ENCODE results near the gene BCKDHA.
A peak's percentile ranks its signal among the peaks of the same experiment; 100 is the strongest.
"Not testable (repeated sequence)": the region's sequence is repeated elsewhere in the genome, so short reads cannot be mapped to it uniquely, and the experiment has no call there.

BCKDHA gene

GRCh38 chr19:41435376-41435775 lies 37.8 kb downstream of the BCKDHA start:
- H3K9me3 ChIP-seq (ENCODE audit: control insufficient read depth, insufficient read depth, low read length); H3K27me3 ChIP-seq (ENCODE audit: control insufficient read depth, insufficient read depth, low read length); H3K4me1 ChIP-seq (ENCODE audit: control insufficient read depth, insufficient read depth, low read length); H3K27ac ChIP-seq (ENCODE audit: low read length); DNase-seq (ENCODE audit: low read depth, low spot score); H3K4me3 ChIP-seq (ENCODE audit: low read length): not testable (repeated sequence)
- H3K36me3 ChIP-seq (ENCODE audit: control insufficient read depth, insufficient read depth, low read length), result peaks cover 20% of the 10 kb centered on the region
- no CpG with 5 or more reads among the region's 11 CpGs for WGBS (ENCODE audit: insufficient coverage, insufficient read length)

- no peak for DNase-seq (ENCODE audit: low read depth, low spot score)
- Histone ChIP-seq H3K27me3 (ENCODE audit: control insufficient read depth, insufficient read depth, low read length) (no peaks in the 10 kb centered on the region), H3K9me3 (ENCODE audit: control insufficient read depth, insufficient read depth, low read length) (no peaks in the 10 kb centered on the region), H3K27ac (ENCODE audit: low read length) (no peak overlapping the region), H3K4me1 (ENCODE audit: control insufficient read depth, insufficient read depth, low read length) (no peaks in the 10 kb centered on the region), H3K36me3 (ENCODE audit: control insufficient read depth, insufficient read depth, low read length) (peaks cover 20% of the 10 kb centered on the region), H3K4me3 (ENCODE audit: low read length) (no peak overlapping the region)
- WGBS (ENCODE audit: insufficient coverage, insufficient read length), result no CpG with 5 or more reads among the region's 19 CpGs
These were observed 38.5 kb downstream of the BCKDHA start for GRCh38 chr19:41435936-41436673.

DNA sequence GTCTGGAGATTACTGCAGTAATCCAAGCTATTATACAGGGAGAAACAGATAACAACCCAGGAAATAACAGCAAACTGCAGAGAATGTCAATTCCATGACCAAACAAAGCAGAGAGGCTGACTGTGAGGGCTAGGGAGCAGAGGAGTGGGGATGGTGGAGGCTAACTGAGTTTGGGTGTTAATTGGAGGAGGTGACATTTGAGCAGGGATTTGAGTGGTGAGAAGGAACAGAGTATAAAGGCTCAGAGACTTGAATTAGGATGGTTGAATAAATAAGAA lies 39.0 kb downstream of the BCKDHA start:
- peaks cover 20% of the 10 kb centered on the region for H3K36me3 ChIP-seq (ENCODE audit: control insufficient read depth, insufficient read depth, low read length)
- no peaks in the 10 kb centered on the region for H3K27me3 ChIP-seq (ENCODE audit: control insufficient read depth, insufficient read depth, low read length)
- H3K4me3 ChIP-seq (ENCODE audit: low read length), result no peak overlapping the region
- DNase-seq (ENCODE audit: low read depth, low spot score), result no peak
- no peaks in the 10 kb centered on the region for H3K4me1 ChIP-seq (ENCODE audit: control insufficient read depth, insufficient read depth, low read length)
- H3K27ac ChIP-seq (ENCODE audit: low read length), result no peak overlapping the region
- no peaks in the 10 kb centered on the region for H3K9me3 ChIP-seq (ENCODE audit: control insufficient read depth, insufficient read depth, low read length)

DNA sequence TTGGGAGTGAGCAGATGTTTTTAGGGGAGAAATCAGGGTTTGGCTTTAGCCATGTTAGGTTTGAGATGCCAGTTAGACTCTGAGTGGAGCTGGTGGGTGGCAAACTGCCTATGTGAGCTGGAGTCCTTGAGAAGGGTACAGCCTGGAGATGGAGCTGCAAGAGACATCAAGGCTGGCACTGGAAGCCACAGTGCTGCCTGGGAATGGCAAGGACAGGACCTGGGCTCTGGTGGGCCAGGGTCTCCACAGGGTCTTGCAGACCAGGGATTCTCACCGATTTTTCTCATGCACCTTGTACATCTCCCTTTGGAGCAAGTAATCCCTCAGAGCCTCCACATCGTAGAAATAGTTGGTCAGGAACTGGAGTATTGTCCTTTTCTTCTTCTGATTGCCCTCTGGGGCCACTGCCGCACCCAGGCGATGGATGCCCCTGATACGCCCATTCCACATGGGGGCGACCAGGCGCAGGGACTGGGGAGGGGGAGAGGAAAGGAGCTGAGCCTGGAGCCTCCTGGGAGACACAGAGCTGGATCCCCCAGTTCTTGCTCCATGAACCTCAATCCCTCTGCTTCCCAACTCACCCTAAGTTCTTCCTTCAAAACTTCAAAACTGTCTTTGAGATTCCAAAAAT lies 40.4 kb downstream of the BCKDHA start:
- H3K4me1 ChIP-seq (ENCODE audit: control insufficient read depth, insufficient read depth, low read length), result no peaks in the 10 kb centered on the region
- no peak overlapping the region for H3K4me3 ChIP-seq (ENCODE audit: low read length)
- H3K9me3 ChIP-seq (ENCODE audit: control insufficient read depth, insufficient read depth, low read length), result no peaks in the 10 kb centered on the region
- no peak overlapping the region for H3K27ac ChIP-seq (ENCODE audit: low read length)
- no peaks in the 10 kb centered on the region for H3K27me3 ChIP-seq (ENCODE audit: control insufficient read depth, insufficient read depth, low read length)
- no CpG with 5 or more reads among the region's 7 CpGs for WGBS (ENCODE audit: insufficient coverage, insufficient read length)
- H3K36me3 ChIP-seq (ENCODE audit: control insufficient read depth, insufficient read depth, low read length), result peaks cover 6% of the 10 kb centered on the region; the same call in 1 of the 2 replicates
- no peak for DNase-seq (ENCODE audit: low read depth, low spot score)

DNA sequence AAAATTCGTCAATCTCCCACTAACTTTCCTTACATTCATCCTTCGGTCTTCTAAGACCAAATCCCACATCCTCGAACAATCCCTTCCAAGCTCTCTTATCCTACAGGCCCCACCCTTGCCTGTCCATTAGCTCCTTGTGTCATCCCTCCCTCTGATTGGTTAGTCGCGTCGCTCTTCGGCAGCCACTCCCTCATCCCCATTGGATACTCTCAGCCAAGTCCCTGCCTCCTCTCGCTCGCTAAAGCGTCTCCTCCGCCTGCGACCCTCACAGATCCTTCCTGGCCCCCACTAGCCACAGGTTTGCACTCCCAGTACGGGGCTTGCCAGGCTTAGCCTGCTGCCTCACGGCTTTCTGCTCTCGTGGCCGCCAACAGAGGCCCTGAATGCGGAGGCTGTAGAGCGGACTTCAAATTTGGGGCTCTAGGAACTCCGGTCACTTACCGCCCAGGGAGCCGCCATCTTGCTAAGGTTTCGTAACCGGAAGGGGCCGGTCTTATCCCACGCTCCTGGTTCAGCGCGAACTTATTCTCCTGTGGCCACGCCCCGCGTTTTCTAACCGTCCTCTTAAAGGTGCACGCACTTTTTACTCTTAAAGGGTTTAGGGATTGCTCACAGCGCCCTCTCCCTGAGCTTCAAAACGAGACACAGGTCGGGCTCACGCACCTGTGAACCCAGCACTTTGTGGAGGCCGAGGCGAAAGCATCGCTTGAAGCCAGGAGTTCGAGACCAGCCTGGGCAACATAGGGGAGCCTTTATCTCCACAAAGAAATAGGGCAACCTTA lies 42.0 kb downstream of the BCKDHA start, which contains the start of gene DMAC2:
TSS of gene DMAC2 (minus strand) at position 472 of the 782 bp plus-strand sequence. CDS start at position 459, 13 bp downstream.
- Histone ChIP-seq H3K4me1 (ENCODE audit: control insufficient read depth, insufficient read depth, low read length) (no peaks in the 10 kb centered on the region), H3K9me3 (ENCODE audit: control insufficient read depth, insufficient read depth, low read length) (no peaks in the 10 kb centered on the region), H3K4me3 (ENCODE audit: low read length) (peak within 1 kb of the TSS; percentile 94), H3K27me3 (ENCODE audit: control insufficient read depth, insufficient read depth, low read length) (no peaks in the 10 kb centered on the region), H3K36me3 (ENCODE audit: control insufficient read depth, insufficient read depth, low read length) (0 out of 2 replicates have a peak, but pooled peaks cover 2% of the 10 kb centered on the region), H3K27ac (ENCODE audit: low read length) (no peak within 1 kb of the TSS)
- peak; percentile 98 for DNase-seq (ENCODE audit: low read depth, low spot score)
- WGBS (ENCODE audit: insufficient coverage, insufficient read length), result 100% methylated on average over 2 of the region's 40 CpGs

DNA sequence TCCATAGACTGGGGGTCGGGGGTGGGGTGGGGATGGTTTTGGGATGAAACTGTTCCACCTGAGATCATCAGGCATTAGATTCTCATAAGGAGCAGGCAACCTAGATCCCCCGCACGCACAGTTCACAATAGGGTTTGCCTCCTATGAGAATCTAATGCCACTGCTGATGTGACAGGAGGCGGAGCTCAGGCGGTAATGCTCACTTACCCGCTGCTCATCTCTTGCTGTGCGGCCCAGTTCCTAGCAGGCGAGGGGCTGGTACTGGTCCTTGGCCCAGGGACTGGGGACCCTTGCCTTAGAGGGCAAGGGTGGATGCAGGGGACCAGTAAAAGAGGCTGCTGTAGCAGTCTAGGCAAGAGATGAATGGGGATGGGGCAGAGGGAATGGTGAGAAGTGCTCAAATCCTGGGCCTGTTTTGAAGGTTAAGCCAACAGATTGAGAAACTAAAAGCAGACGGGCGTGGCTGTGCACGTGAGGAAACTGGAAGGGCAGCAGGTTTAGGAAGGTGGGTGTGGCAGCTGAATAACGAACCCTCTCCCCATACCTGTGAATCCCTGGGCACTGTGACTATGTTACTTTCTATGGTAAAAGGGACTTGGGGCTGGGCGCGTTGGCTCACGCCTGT lies 43.8 kb downstream of the BCKDHA start:
- H3K27ac ChIP-seq (ENCODE audit: low read length), result no peak overlapping the region

GRCh38 chr19:41442473-41443355 lies 45.1 kb downstream of the BCKDHA start, which contains the start of gene ERICH4:
Gene ERICH4 (plus strand): TSS chr19:41443156. CDS start chr19:41443170, 14 bp downstream.
- H3K36me3 ChIP-seq (ENCODE audit: control insufficient read depth, insufficient read depth, low read length), result 0 out of 2 replicates have a peak, but pooled peaks cover 2% of the 10 kb centered on the region
- H3K9me3 ChIP-seq (ENCODE audit: control insufficient read depth, insufficient read depth, low read length), result no peaks in the 10 kb centered on the region
- no CpG with 5 or more reads among the region's 7 CpGs for whole genome bisulfite sequencing (ENCODE audit: insufficient coverage, insufficient read length)
- DNase-seq (ENCODE audit: low read depth, low spot score), result no peak
- no peak within 1 kb of the TSS for H3K4me3 ChIP-seq (ENCODE audit: low read length)
- no peak within 1 kb of the TSS for H3K27ac ChIP-seq (ENCODE audit: low read length)
- H3K4me1 ChIP-seq (ENCODE audit: control insufficient read depth, insufficient read depth, low read length), result no peaks in the 10 kb centered on the region
- no peaks in the 10 kb centered on the region; the same call in 1 of the 2 replicates for H3K27me3 ChIP-seq (ENCODE audit: control insufficient read depth, insufficient read depth, low read length)

More for the DNA sequence above, 43.8 kb downstream of the BCKDHA start:
- no peaks in the 10 kb centered on the region for H3K4me1 ChIP-seq (ENCODE audit: control insufficient read depth, insufficient read depth, low read length)
- no peak overlapping the region for H3K4me3 ChIP-seq (ENCODE audit: low read length)
- H3K27me3 ChIP-seq (ENCODE audit: control insufficient read depth, insufficient read depth, low read length), result no peaks in the 10 kb centered on the region
- DNase-seq (ENCODE audit: low read depth, low spot score), result no peak
- H3K36me3 ChIP-seq (ENCODE audit: control insufficient read depth, insufficient read depth, low read length), result 0 out of 2 replicates have a peak, but pooled peaks cover 2% of the 10 kb centered on the region
- WGBS (ENCODE audit: insufficient coverage, insufficient read length), result no CpG with 5 or more reads among the region's 15 CpGs
- no peaks in the 10 kb centered on the region for H3K9me3 ChIP-seq (ENCODE audit: control insufficient read depth, insufficient read depth, low read length)

DNA sequence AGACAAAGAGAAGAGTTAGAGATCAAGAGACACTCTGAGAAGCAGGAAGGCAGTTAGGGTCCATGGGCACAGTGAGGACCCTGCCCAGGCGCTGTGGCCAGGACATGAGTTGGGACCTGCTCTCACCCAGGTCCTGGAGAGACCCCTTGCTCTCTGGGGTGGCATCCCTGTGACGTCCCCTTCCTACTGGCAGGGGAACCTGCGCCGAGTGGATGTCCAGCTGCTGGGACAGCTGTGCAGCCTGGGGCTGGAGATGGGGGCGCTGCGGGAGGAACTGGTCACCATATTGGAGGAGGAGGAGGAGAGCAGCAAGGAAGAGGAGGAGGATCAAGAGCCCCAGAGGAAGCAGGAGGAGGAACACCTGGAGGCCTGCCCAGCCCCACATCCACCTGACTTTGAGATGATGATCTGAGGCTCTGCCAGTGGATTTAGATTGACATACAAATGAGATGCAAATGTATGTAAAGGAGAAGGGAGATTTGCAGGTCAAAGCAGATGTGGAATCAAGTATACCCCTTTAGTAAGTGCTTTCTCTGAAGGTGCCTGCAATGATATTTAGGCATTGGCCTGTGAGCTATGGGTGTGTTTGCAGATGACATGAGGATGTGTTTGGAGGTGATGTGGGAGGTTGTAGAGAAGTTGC lies 46.3 kb downstream of the BCKDHA start:
- no peak overlapping the region for H3K4me3 ChIP-seq (ENCODE audit: low read length)
- DNase-seq (ENCODE audit: low read depth, low spot score), result no peak
- H3K27ac ChIP-seq (ENCODE audit: low read length), result no peak overlapping the region
- WGBS (ENCODE audit: insufficient coverage, insufficient read length), result no CpG with 5 or more reads among the region's 6 CpGs
- H3K9me3 ChIP-seq (ENCODE audit: control insufficient read depth, insufficient read depth, low read length), result no peaks in the 10 kb centered on the region
- H3K4me1 ChIP-seq (ENCODE audit: control insufficient read depth, insufficient read depth, low read length), result no peaks in the 10 kb centered on the region
- no peaks in the 10 kb centered on the region; the same call in 1 of the 2 replicates for H3K27me3 ChIP-seq (ENCODE audit: control insufficient read depth, insufficient read depth, low read length)
- no peaks in the 10 kb centered on the region for H3K36me3 ChIP-seq (ENCODE audit: control insufficient read depth, insufficient read depth, low read length)

DNA sequence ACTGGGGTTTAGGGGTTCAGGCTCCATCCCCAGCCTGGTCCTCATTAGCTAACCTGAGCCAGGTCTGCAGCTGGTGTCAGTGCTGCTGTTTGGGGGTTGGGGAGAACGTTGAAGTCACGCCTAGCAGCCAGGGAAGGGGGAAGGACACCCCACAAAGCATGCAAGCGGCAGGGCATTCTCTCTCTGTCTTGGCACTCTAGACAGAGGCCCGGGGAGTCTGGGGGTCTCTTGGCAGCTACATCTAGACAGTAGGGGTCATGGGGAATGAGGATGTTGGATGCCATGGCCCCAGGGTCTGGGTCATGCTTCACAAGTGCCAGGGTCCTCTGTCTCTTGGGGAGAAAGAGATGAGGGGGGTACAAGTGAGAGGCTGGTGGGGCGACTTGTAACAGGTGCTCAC lies 48.0 kb downstream of the BCKDHA start:
- Histone ChIP-seq H3K9me3 (ENCODE audit: control insufficient read depth, insufficient read depth, low read length) (no peaks in the 10 kb centered on the region), H3K27ac (ENCODE audit: low read length) (no peak overlapping the region), H3K36me3 (ENCODE audit: control insufficient read depth, insufficient read depth, low read length) (no peaks in the 10 kb centered on the region), H3K4me1 (ENCODE audit: control insufficient read depth, insufficient read depth, low read length) (no peaks in the 10 kb centered on the region), H3K27me3 (ENCODE audit: control insufficient read depth, insufficient read depth, low read length) (no peaks in the 10 kb centered on the region; the same call in 1 of the 2 replicates), H3K4me3 (ENCODE audit: low read length) (no peak overlapping the region)
- WGBS (ENCODE audit: insufficient coverage, insufficient read length), result no CpG with 5 or more reads among the region's 5 CpGs
- DNase-seq (ENCODE audit: low read depth, low spot score), result no peak
